HG02884 (cell line): Measurements from ENCODE around the gene NDUFB7.
"Not testable (repeated sequence)": the region's sequence is repeated elsewhere in the genome, so short reads cannot be mapped to it uniquely, and the experiment has no call there.

ENCODE experiments used
- ATAC-seq: cut with Tn5 transposase; IDR thresholded peaks from one replicate; pipeline ENCODE4 v1.9.1; 2021; ENCODE audit warnings: mild to moderate bottlenecking, moderate library complexity; ENCODE audit not compliant: unreplicated experiment

The NDUFB7 gene

DNA sequence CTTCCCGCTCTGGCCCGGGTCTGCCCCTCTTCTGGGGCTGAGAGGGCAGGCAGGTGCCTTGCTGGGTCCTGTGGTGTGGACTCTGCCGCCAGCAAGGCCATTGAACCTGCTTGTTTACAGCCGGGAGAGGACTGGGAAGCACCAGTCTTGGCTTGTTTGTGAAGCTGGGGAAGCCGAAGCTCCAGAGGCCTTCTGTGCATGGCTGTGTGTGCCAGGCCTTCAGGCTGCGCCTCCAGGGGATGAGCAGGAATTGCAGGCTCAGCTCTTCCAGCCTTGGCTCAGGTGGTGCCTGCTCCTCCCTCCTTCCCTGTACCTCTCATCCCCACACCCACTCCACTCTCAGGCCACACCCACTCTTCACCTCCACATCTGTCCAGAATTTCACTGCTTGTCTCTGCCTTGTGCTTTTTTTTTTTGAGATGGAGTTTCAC is 17.5 kb downstream of the NDUFB7 start:
- ATAC-seq = no peak

DNA sequence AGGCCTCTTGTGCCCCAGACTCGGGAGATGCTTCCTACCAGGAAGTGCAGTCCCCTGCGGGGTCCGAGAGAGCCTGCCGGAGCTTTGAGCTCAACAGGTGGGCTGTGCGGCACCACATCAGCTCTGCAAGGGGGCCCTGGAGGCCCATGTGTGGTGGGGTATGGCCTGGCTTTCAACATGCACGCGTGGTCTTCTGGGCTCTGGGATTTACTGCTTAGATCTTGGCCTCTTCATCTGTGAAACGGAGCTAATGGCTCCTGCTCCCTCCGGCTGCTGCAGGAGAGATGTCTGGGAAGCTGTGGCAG is 18.0 kb downstream of the NDUFB7 start:
- no peak for ATAC-seq

DNA sequence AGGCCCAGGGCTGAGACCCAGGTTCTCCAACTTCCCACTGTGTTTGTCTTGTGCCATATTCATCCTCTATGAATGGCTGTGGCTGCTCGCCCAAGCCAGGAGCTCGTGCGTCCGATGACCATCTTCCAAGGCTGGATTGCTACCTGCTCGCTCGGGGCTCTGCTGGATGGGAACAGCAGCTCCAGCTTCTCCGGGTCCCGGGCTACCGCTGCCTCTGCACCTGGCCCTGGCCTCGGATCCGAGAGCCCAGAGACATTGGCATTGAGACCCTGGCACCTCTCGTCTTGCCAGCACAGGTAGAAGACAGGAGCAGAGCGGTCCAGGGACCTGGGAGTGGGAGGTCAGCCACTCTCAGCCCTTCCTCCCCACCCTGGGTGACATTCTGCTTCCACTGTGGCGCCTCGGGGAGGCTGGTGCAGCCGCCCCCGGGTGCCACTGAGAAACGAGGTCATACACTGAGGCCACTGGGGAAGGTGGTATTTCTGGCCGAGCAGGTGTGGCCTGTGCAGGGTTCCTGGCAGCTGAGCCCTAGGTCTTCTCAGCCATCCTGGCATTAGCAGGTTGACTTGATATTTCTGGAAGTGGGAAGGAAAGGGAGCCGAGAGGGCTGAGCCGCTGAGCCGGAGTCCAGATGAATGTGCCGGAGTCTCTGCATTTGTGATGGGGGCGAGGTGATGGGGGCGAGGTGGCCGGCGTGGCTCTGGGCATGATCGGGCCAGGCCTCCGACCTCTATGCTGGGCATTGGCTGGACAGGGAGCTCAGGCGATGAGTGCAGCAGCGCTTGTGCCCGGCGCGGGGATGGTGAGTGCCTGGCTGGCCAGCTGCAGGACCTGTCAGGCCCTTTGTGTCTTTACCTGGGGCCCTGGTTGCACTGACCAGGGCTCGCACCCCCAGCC is 18.6 kb downstream of the NDUFB7 start:
- no peak for ATAC-seq

DNA sequence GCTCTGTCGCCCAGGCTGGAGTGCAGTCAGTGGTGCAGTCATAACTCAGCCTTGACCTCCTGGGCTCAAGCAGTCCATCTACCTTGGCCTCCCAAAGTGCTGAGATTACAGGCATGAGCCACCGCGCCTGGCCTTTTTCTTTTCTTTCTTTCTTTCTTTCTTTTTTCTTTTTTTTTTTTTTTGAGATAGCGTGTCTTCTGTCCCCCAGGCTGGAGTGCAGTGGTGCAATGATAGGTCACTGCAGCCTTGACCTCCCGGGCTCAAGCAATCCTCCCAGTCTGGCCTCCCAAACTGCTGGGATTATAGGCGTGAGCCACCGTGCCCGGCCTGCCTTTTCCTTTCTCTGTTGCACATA is 19.9 kb downstream of the NDUFB7 start:
- ATAC-seq = not testable (repeated sequence)

DNA sequence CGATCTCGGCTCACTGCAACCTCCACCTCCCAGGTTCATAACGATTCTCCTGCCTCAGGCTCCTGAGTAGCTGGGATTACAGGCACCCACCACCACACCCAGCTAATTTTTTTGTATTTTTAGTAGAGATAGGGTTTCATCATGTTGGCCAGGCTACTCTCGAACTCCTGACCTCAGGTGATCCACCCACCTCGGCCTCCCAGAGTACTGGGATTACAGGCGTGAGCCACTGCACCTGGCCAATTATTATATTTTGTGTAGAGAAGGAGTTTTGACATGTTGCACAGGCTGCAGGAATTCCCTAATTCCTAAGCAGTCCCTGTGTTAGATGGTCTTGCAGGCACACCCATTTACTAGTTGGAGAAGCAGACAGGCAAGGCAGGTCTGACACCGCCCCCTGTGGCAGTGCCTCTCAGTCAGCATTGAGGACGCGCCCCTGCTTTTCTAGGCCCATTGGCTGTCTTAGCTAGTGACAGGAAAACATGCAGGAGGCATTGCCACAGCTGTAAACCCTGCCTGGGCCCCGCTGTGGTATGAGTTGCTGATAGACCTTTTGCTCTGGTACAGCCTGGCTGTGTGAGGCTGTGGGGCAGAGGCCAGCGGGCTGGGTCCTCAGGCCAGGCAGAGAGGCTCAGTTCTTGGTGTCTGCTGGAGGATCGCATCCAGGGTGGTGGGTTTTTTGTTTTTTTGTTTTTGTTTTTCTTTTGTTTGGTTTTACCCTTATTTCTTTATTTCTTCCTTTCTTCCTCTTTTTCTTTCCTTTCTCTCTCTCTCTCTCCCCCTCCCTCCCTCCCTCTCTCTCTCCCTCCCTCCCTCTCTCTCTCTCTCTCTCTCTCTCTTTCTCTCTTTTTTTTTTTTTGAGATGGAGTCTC is 20.5 kb downstream of the NDUFB7 start:
- ATAC-seq = not testable (repeated sequence)

DNA sequence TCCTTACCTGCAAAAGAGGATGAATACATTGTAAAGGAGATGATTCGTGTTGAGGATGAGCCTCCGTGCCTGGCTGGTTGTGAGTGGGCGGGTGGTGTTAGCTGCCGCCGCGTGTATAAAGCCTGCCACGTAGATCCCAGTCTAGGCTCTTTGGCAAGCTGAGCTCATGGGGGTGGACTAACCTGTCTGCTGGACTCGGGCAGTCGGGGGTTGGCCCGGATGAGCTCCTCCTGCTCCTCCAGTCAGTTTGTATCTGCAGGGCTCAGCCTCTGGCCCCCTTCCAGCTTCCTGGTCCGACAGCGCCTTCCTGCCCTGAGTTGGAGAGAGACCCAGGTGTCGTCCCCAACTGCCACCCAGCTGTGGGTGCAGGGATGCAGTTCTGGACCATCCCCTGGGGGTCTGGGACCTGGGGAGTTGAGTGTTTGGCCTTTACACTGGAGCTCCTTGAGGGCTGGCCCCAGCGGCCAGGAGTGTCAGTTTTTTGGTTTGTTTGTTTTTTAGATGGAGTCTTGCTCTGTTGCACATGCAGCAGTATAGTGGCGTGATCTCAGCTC is 21.6 kb downstream of the NDUFB7 start:
- no peak for ATAC-seq

DNA sequence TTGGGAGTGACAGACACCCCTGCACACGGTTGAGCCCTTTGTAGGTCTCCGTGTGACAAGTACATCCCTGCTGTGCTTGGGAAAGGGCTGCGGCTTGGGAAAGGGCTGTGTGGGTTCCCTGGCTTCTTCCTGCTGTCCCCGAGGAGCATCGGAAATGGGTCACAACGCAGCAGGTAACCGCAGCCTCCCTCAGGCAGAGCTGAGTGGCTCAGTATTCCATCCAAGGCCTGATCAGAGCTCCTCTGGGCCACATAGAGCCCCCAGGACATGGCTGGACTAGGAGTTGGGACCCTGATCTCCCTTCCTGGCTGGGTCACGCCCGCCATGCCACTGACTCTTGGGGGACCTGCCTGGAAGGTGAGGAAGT is 26.2 kb downstream of the NDUFB7 start:
- ATAC-seq = no peak

DNA sequence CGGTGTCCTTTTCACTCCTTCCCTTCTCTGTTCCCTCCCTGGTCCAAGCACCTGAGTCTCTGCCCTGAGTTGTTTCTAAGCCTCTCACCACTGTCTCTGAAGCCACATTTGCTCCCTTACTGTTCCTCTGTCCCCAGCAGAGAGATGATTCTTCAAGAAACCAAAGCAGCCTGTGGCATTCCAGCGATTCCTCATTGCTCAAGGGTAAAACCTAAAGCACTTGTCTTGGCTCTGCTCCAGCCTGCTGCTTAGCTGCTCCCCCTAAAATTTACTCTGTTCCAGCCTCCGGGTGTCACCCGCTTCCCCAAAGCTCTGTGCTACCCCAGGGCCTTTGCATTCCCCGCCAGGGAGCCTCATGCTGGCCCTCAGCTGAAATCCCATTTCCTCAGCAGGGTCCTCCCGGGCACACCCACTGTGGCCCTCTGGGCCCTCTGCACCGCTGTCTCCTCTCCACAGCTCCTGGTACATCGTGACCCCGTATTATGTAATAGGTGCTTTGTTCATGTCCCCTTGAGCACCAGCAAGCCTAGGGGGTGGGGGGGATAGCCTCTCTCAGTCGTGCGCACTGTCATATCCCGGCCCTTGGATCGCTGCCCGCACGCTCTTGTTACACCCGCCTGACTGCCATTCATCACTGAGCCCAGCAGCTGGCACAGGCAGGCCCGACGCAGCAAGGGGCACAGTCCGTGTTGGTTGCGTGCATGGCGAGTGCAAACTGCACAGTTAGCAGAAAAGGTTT is 26.7 kb downstream of the NDUFB7 start:
- no peak for ATAC-seq

DNA sequence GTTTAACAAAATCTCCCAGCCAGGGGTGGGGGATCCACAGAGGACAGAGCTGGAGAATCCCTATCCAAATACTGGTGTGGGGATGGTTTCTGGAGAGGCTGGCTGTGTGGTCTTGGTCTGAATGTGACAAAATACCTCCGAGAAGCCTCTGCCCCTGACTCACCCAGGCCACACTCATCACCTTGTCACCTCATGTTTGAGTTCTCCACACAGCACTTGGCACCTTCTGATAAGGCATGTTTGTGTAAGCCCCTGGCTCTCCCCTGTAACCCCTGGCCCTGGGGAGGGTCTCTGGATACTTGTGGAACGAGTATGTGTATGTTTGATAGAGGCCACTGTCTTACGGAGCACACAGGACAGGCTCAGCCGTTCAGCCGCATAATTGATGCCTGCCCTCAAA is 27.8 kb downstream of the NDUFB7 start:
- no peak for ATAC-seq

DNA sequence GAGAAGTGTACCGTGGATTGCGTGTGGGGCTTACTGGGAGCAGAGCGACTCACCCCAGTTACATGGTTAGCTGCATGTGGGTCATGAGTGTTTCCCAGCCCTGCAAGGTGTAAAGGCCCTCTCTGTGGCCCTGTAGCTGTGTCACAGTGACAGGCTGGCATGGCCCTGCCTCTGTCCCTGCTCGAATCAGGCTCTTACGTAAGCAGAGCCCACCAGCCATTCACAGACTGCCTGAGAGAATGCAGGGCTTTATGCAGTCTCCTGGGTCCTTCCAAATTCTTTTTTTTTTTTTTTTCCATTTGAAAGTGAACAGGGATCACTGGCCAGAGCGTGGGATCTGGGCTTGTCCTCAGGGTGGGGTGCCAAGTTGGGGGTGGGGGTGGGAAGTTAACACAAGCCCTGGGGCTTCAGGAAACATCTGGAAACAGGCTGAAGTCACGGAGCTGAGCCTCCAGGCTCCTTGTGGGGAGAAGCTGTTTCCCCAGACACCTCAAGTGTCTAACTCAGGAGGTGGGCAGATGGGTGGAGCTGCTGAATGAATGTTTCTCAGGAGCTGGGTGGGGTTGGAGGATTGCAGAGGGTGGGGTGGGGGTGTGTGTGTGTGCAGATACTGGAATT is 29.0 kb downstream of the NDUFB7 start:
- no peak for ATAC-seq

DNA sequence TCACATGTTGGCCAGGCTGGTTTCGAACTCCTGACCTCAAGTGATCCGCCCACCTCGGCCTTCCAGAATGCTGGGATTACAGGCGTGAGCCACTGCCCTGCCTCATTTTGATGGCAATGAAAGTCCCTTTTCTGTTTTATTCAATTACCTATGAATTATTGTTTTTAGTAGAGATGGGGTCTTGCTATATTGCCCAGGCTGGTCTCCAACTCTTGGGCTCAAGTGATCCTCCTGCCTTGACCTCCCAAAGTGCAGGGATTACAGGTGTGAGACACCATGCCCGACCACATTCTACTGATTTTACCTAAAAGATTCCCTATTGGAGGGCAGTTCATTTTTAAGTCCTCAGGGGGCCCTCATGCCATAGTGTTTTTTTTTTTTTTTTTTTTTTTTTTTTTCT is 29.9 kb downstream of the NDUFB7 start:
- ATAC-seq = not testable (repeated sequence)

DNA sequence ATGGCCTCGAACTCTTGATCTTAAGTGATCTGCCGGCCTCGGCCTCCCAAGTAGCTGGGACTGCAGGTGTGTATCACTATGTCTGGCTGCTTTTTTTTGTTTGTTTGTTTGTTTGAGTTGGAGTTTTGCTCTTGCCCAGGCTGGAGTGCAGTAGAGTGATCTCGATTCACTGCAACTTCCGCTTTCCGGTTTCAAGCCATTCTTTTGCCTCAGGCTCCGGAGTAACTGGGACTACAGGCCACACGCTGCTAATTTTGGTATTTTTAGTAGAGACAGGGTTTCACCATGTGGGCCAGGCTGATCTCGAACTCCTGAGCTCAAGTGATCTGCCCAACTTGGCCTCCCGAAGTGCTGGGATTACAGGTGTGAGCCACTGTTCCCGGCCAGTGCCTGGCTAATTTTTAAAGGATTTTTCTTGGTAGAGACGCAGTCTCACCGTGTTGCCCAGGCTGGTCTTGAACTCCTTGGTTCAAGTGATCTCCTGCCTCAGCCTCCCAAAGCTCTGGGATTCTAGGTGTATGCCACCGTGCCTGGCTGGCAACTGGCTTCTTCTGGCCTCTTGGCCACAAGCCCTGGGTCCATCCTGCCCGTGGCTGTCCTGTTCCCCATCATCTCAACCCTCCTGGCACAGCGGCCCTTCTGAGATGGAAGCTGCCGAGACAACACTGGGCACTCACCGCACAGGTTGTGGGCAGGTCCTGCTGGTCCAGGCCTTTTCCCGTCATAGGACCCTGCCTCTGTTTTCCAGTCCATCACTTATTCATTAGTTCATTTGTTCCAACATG is 30.9 kb downstream of the NDUFB7 start:
- ATAC-seq = no peak

DNA sequence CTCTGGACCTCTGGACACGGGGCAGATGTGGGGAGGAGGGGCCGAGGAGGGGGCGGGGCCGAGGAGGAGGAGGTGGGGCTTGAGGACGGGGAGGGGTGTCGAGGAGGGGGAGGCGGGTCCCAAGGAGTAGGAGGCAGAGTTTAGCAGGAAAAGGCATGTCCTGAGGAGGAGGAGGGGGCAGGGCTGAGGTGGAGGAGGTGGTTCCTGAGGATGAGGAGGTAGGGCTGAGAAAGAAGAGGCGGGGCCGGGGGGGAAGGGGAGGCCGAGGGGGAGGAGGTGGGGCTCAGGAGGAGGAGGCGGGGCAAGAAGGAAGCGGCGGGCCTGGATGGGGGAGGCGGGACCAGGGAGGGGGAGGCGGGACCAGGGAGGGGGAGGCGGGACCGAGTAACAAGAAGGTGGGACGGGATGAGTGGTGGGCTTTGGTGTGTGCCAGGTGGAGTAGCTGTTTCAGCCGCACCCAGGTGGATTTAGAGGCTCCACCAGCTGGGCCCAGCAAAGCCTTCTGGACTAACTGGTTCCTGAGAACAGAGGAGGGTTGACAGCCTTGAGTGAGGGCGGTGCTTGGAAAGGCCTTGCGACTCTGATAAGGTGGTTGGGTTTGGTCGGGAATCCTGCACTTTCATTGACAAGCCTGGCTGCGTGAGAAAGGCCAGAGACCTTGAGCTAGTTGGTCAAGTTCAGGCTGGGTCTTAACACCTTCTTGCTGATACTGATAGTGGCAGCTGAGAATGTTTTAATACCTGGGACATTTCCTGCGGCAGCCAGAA is 34.8 kb downstream of the NDUFB7 start:
- ATAC-seq = no peak

DNA sequence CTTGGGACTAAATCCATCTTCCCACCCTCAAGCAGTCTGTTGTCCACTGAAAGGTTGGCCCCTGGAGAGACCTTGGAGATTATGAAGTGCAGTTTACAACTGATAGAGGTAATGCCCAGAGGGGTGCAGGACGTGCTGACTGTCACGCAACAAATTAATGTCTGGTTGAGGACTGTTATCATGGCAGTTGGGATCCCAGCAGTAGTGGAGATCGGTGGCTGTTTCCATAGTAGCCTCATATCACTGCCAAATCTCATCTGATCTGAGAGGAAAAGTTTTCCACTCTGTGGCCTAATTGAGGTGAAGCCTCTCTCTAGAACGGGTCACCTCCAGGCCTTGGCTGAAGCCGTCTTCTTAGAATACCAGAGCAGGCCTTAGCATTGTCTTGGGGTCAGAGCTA is 38.4 kb downstream of the NDUFB7 start:
- ATAC-seq = no peak

DNA sequence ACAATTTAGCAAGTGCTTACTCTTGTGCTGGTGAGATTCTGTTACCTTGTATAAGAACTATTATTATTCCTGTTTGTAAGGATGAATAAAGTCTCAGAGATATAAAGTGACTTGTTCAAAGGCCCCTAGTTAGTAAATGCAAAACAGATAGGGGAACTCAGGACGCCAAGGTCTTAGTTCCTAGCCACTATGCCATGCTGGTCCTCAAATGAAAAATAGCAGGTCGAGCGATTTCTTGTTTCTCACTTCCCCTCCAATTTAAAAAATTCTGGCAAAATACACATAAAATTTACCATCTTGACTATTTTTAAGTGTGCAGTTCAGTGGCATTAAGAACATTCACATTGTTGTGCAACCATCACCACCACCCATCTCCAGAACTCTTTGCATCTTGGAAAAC is 41.4 kb downstream of the NDUFB7 start:
- no peak for ATAC-seq

DNA sequence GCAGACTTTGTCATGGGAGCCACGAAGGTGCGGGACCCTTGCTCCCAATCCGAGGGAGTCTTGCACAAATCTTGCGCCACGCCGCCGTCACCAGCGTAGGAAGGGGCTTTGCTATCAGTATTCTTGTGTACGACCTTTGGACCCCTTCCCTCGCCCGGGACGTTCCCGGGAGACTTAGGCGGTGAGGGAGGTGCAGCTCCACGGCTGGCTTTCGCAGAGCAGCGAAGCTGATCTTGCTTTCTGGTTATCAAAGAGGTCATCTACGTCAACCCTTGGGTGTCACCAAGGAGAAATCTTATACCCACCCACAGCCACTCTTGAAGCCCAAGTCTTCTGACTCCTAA is 41.9 kb downstream of the NDUFB7 start:
- no peak for ATAC-seq

DNA sequence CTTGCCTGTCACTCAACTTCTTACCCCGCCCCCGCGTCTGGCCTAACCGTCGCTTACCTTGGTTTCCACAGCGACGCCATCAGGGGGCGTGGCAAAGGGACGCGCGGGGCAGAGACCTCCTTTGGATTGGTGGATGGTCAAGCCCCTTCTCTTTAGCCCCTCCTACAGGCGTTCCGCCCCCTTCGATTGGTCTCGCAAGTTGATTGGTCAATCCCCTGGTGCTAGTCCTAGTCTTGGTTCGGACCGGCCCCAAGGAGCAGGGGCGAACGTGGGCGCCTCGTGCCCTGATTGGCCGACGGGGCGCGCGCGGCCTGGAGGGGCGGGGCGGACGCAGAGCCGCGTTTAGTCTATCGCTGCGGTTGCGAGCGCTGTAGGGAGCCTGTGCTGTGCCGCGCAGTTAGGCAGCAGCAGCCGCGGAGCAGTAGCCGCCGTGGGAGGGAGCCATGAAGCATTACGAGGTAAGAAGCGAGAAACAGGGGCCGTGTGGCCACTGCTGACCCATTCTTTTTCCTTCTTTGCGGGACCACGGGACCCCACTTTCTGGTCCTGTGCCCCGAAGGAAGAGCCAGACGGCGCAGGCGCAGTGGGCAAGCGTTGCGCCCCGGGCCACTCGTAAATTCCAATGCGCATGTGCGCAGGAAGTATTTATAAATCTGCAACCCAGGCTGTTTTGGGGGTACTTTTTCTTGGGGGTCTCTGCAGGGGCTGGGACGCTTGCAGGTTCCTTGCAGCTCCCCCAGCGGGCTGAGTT is 42.4 kb downstream of the NDUFB7 start, which contains the start of gene TECR:
TECR (plus strand) TSS at position 341 of the 751 bp plus-strand sequence; CDS start at position 444, 103 bp downstream.
- ATAC-seq = peak; percentile 94

DNA sequence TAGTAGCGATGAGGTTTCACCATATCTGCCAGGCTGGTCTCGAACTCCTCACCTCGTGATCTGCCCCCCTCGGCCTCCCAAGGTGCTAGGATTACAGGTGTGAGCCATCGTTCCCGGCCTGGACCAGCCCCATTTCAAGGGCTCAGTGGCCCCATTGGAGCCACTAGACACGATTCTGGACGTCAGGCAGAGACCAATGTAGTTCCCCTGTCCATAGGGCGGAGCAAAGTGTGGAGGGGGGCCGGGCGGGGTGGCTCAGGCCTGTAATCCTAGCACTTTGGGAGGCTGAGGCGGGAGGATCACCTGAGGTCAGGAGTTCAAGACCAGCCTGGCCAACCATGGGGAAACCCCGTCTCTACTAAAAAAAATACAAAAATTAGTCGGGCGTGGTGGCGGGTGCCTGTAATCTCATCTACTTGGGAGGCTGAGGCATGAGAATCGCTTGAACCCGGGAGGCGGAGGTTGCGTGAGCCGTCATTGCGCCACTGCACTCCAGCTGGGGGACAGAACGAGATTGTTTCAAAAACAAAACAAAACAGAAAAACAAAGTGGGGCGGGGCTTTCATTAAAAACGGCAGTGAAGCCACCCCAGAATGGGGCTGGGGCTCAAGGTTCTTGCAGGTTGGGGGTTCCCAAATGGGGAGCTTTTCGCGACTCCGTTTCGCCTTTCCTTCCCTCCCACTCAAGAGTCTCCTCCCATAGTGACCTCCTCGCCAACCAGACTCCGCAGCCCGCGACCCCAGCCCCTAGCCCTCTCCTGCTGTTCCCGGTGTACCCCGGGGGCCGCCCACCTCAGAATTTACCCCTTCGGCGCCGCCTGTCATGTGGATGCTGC is 43.2 kb downstream of the NDUFB7 start:
- ATAC-seq = no peak
